Smooth muscle cell of the pulmonary artery (primary cell): Measurements from ENCODE around the gene PARP6. TPM values are rescaled to one million over a fixed set of nuclear protein-coding genes. Genes with fewer than 3 reads are reported as not detected.

Experiments used
- total RNA-seq: library from RNA; depleted of rRNA; stranded (reverse); fragments of >200 nt; gene quantifications from 2 replicates; pipeline ENCODE4 v1.2.3, GENCODE V29; 2014

PARP6 gene, protein sequence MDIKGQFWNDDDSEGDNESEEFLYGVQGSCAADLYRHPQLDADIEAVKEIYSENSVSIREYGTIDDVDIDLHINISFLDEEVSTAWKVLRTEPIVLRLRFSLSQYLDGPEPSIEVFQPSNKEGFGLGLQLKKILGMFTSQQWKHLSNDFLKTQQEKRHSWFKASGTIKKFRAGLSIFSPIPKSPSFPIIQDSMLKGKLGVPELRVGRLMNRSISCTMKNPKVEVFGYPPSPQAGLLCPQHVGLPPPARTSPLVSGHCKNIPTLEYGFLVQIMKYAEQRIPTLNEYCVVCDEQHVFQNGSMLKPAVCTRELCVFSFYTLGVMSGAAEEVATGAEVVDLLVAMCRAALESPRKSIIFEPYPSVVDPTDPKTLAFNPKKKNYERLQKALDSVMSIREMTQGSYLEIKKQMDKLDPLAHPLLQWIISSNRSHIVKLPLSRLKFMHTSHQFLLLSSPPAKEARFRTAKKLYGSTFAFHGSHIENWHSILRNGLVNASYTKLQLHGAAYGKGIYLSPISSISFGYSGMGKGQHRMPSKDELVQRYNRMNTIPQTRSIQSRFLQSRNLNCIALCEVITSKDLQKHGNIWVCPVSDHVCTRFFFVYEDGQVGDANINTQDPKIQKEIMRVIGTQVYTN
- total RNA-seq: 19.8 and 34.6 TPM in 2 replicates

GRCh38 chr15:72272213-72272996, at the start of gene PARP6:
Gene PARP6 (minus strand): TSS chr15:72272554. CDS start chr15:72267477, 5,077 bp downstream.

DNA sequence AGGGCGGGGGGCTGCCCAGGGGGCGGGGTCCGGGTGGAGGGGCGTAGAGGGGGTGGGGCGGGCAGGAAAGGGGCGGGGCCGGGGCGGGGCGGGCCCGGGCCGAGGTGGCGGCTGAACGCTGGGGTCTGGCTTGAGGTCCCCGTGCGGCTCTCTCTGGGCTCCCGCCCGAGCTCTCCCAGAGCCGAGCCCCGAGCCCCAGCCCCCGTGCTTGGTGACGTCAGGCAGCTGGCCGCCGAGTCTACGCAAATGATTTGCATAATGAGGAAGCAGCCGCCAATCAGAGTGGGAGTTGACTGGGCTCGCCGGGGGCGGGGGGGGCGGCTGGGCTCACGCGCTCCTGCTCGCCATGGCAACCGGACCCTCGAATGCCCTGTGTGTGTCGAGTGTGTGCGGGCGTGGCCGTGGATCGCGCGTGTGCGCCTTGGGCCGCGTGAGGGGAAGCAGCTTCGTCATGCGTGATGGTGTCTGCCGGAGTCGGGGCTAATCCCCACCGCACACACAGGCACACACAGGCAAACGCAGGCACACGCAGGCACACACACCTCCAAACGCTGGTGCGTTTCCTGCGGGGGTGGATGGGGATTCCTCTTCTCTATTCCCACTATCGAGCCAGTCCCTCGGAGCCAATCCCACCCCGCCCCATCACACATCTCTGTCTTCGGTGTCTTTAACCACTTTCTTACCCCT, 47.8 kb upstream of the PARP6 start, which contains the start of gene CELF6:
Gene CELF6, minus strand, starts transcription at position 173 of the 687 bp plus-strand sequence. CDS start 283 bp downstream, outside the sequence.

DNA sequence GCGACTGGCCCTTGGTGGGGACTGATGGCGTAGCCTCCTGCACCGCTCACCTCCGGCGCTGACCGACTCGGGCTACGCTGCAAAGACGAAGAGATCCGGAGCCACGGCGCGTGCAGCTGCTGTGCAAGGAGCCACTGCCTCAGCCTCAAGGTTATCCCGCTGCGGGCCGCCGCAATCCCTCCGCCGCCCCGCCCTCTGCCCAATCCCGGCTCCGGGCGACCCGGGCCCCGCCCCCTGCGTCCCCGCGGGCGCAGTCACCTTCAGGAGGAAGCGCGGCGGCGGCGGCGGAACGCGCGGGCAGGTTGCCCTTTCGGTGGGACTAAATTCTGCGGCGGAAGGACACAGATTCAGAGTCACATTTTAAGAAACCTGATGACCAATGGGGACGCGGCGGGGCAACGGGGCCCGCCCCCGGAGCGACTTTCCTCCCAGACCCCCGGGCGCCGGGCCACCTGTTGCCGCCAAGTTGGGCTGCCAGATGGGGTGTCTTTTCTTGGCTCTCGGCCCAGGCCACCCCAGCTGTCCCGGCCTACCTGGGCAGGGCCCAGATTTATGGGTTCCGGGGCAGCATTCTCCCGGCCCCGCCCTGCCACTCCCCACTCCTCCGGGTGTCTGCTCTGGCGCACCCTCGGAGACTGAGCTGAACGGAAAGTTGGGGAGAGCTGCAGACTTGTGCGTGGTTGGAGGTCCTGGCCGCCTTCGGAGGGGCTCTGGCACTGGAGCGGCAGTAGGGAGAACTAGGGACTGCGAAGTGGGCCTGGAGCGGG, 41.1 kb downstream of the PARP6 start, which contains the start of gene PKM:
Gene PKM, minus strand, starts transcription at position 125 of the 767 bp plus-strand sequence. CDS start 12,093 bp downstream, outside the sequence.

GRCh38 chr15:72197460-72198355, 74.6 kb downstream of the PARP6 start, which contains the start of gene GRAMD2A:
Gene GRAMD2A (minus strand): TSS chr15:72197787.

Other genes with a start within 250 kb of the PARP6 start
- 38.1 and 51.7 TPM in 2 replicates for gene MYO9A, start 154.4 kb downstream of the PARP6 start, total RNA-seq
- 1.9 and 2.3 TPM in 2 replicates for gene SENP8, start 154.2 kb downstream of the PARP6 start, total RNA-seq
- gene GRAMD2A, start 74.8 kb downstream of the PARP6 start, total RNA-seq: 0.33 and 0.46 TPM in 2 replicates
- gene PKM, start 41.4 kb downstream of the PARP6 start, total RNA-seq: 2,365 and 3,290 TPM in 2 replicates
- gene CELF6, start 47.6 kb upstream of the PARP6 start, total RNA-seq: 0.07 and 0.23 TPM in 2 replicates
- 126 and 144 TPM in 2 replicates for gene HEXA, start 103.5 kb upstream of the PARP6 start, total RNA-seq
- gene TMEM202, start 125.8 kb upstream of the PARP6 start, total RNA-seq: not detected in 2 replicates
- gene ARIH1, start 201.8 kb upstream of the PARP6 start, total RNA-seq: 72.7 and 81.4 TPM in 2 replicates